Caco-2 (cell line): ENCODE results near the gene CSMD2. TPM values are rescaled to one million over a fixed set of nuclear protein-coding genes. Genes with fewer than 3 reads are reported as not detected.

Experiments used
- BruUV-seq: library from RNA; stranded (reverse); fragments of 400-500 nt; replicated peaks from 2 replicates; lab custom pipeline; 2021; lab: Mats Ljungman, UMichigan
- CTCF ChIA-PET: fragments of 300-600 bp; sonication (Branson Sonifier 250); formaldehyde crosslinking; loops from one replicate; lab custom pipeline; 2022; ENCODE audit warnings: antibody characterized with exemption; lab: Charles Lee
- POLR2A ChIA-PET: fragments of 300-600 bp; sonication (Branson Sonifier 250); formaldehyde crosslinking; loops from one replicate; lab custom pipeline; 2022; ENCODE audit warnings: antibody characterized with exemption; lab: Charles Lee
- DNase-seq, 2 experiments: peaks; one replicate each; pipeline versions ENCODE4 v3.0.0 to v3.0.0-alpha.2; 2020 to 2022
- H3K27me3 ChIP-seq: replicated peaks from 2 replicates; pipeline ENCODE4 v1.6.0; 2011; ENCODE audit warnings: low read length; ENCODE audit not compliant: control insufficient read depth, insufficient read depth
- H3K36me3 ChIP-seq: 2 replicates; pipeline ENCODE4 v1.5.1; 2011; ENCODE audit warnings: low read length; ENCODE audit not compliant: control insufficient read depth, insufficient read depth
- H3K4me1 ChIP-seq: fragments of 250-450 bp; sonication (Bioruptor Pico); 2 replicates; pipeline ENCODE4 v1.5.1; 2020; ENCODE audit warnings: mild to moderate bottlenecking
- H3K4me3 ChIP-seq: 2 replicates; pipeline ENCODE4 v1.5.1; 2011; ENCODE audit warnings: low read depth, mild to moderate bottlenecking, control low read depth, low read length
- H3K9me3 ChIP-seq: fragments of 250-450 bp; sonication (Bioruptor Pico); 2 replicates; pipeline ENCODE4 v1.5.1; 2020; ENCODE audit warnings: mild to moderate bottlenecking, moderate library complexity
- H3K27ac Mint-ChIP-seq: one replicate; pipeline ENCODE4 v1.8.0; 2022; ENCODE audit warnings: mixed read lengths; ENCODE audit not compliant: unreplicated experiment
- H3K27me3 Mint-ChIP-seq: one replicate; pipeline ENCODE4 v1.8.0; 2022; ENCODE audit warnings: mixed read lengths; ENCODE audit not compliant: insufficient read depth, unreplicated experiment
- H3K36me3 Mint-ChIP-seq: one replicate; pipeline ENCODE4 v1.8.0; 2022; ENCODE audit warnings: mild to moderate bottlenecking, mixed read lengths; ENCODE audit not compliant: insufficient read depth, unreplicated experiment
- H3K4me1 Mint-ChIP-seq: one replicate; pipeline ENCODE4 v1.8.0; 2022; ENCODE audit warnings: low read depth, mixed read lengths; ENCODE audit not compliant: unreplicated experiment
- H3K4me3 Mint-ChIP-seq: one replicate; pipeline ENCODE4 v1.8.0; 2022; ENCODE audit warnings: mild to moderate bottlenecking, moderate library complexity, mixed read lengths; ENCODE audit not compliant: unreplicated experiment
- H3K9me3 Mint-ChIP-seq: one replicate; pipeline ENCODE4 v1.8.0; 2022; ENCODE audit warnings: mixed read lengths; ENCODE audit not compliant: unreplicated experiment
- CTCF ChIP-seq, 2 experiments: fragments of 200-600 bp in 1 of 2; IDR thresholded peaks; 1 replicate in 1 of 2; 2 replicates in 1 of 2; pipeline versions ENCODE4 v1.5.1 to v1.8.0; 2011 to 2022; ENCODE audit warnings: antibody characterized with exemption in 1 of 2, control low read depth in 1 of 2, inconsistent platforms in 1 of 2, low read depth in 1 of 2, low read length in 1 of 2, mild to moderate bottlenecking in 1 of 2, moderate library complexity in 1 of 2; ENCODE audit not compliant: insufficient read depth in 1 of 2, severe bottlenecking in 1 of 2, unreplicated experiment in 1 of 2
- intact Hi-C: fragments of 100-400 bp; cut with micrococcal nuclease; formaldehyde crosslinking; loops from one replicate; pipeline ENCODE4 v1.10.0; 2022; ENCODE audit not compliant: unreplicated experiment
- total RNA-seq: library from RNA; stranded (reverse); gene quantifications from 2 replicates; pipeline ENCODE4 v1.2.3, GENCODE V29; 2022

CSMD2 gene
- total RNA-seq, 1 experiment from 2014 or later: not detected

- peaks cover 3% of the 10 kb centered on the region for H3K27me3 Mint-ChIP-seq
- Histone ChIP-seq H3K4me3 (no peak overlapping the region), H3K9me3 (no peaks in the 10 kb centered on the region), H3K36me3 (no peaks in the 10 kb centered on the region), H3K27me3 (no peaks in the 10 kb centered on the region), H3K4me1 (no peaks in the 10 kb centered on the region)
- peaks cover 6% of the 10 kb centered on the region for H3K4me1 Mint-ChIP-seq
- no peak overlapping the region for H3K27ac Mint-ChIP-seq
- H3K9me3 Mint-ChIP-seq: no peaks in the 10 kb centered on the region
- intact Hi-C loops: no loop called here
- ChIA-PET CTCF (no interaction called here), POLR2A (no interaction called here)
- no peaks in the 10 kb centered on the region for H3K36me3 Mint-ChIP-seq
- BruUV-seq: no TSS peak
- no peak overlapping the region for H3K4me3 Mint-ChIP-seq
- no peak for DNase-seq
- TF ChIP-seq CTCF (IDR thresholded peaks at IDR 0.05; ENCODE audit: insufficient read depth in 1 of 2, low read depth in 1 of 2, low read length in 1 of 2, severe bottlenecking in 1 of 2, unreplicated experiment in 1 of 2): no peak
Observed at GRCh38 chr1:33547576-33547975, 617.5 kb downstream of the CSMD2 start.

- H3K36me3 ChIP-seq: no peaks in the 10 kb centered on the region
- Mint-ChIP-seq H3K9me3 (no peaks in the 10 kb centered on the region), H3K36me3 (no peaks in the 10 kb centered on the region), H3K4me3 (no peak overlapping the region), H3K4me1 (peaks cover 6% of the 10 kb centered on the region), H3K27me3 (peaks cover 3% of the 10 kb centered on the region), H3K27ac (no peak overlapping the region)
- BruUV-seq: no TSS peak
- H3K4me1 ChIP-seq: no peaks in the 10 kb centered on the region
- no peak for TF ChIP-seq CTCF (IDR thresholded peaks at IDR 0.05; ENCODE audit: insufficient read depth in 1 of 2, low read depth in 1 of 2, low read length in 1 of 2, severe bottlenecking in 1 of 2, unreplicated experiment in 1 of 2)
- intact Hi-C loops: no loop called here
- H3K27me3 ChIP-seq: no peaks in the 10 kb centered on the region
- CTCF ChIA-PET: no interaction called here
- DNase-seq: no peak
- no peaks in the 10 kb centered on the region for H3K9me3 ChIP-seq
- POLR2A ChIA-PET: no interaction called here
- no peak overlapping the region for H3K4me3 ChIP-seq
Observed at GRCh38 chr1:33541966-33542365, 623.1 kb downstream of the CSMD2 start.

GRCh38 chr1:33537885-33538284 lies 627.1 kb downstream of the CSMD2 start:
- peaks cover 8% of the 10 kb centered on the region for H3K27me3 Mint-ChIP-seq
- no TSS peak for BruUV-seq
- Histone ChIP-seq H3K36me3 (no peaks in the 10 kb centered on the region), H3K4me3 (no peak overlapping the region), H3K4me1 (no peaks in the 10 kb centered on the region), H3K27me3 (no peaks in the 10 kb centered on the region), H3K9me3 (no peaks in the 10 kb centered on the region)
- H3K4me3 Mint-ChIP-seq: no peak overlapping the region
- ChIA-PET POLR2A (no interaction called here), CTCF (no interaction called here)
- no peaks in the 10 kb centered on the region for H3K9me3 Mint-ChIP-seq
- no peak for TF ChIP-seq CTCF (IDR thresholded peaks at IDR 0.05; ENCODE audit: insufficient read depth in 1 of 2, low read depth in 1 of 2, low read length in 1 of 2, severe bottlenecking in 1 of 2, unreplicated experiment in 1 of 2)
- H3K36me3 Mint-ChIP-seq: no peaks in the 10 kb centered on the region
- DNase-seq: no peak
- no peaks in the 10 kb centered on the region for H3K4me1 Mint-ChIP-seq
- intact Hi-C loops: no loop called here
- H3K27ac Mint-ChIP-seq: no peak overlapping the region
